Neuronal stem cell (in vitro differentiated cells): ENCODE measurements around the gene BRMS1.

ENCODE experiments used
- DNase-seq: peaks from one replicate; pipeline ENCODE4 v3.0.0-alpha.2; 2013; ENCODE audit warnings: low spot score
- H2AFZ ChIP-seq: one replicate; pipeline ENCODE4 v1.6.1; 2013; ENCODE audit warnings: mild to moderate bottlenecking, low read length, inconsistent platforms
- H2AK5ac ChIP-seq: 2 replicates; pipeline ENCODE4 v1.6.1; 2013; ENCODE audit warnings: low read depth, mild to moderate bottlenecking, inconsistent platforms, low read length, moderate library complexity, mixed read lengths
- H2BK120ac ChIP-seq: 2 replicates; pipeline ENCODE4 v1.6.1; 2013; ENCODE audit warnings: low read depth, mild to moderate bottlenecking, inconsistent platforms, low read length, moderate library complexity, mixed read lengths
- H2BK12ac ChIP-seq: one replicate; pipeline ENCODE4 v1.6.1; 2013; ENCODE audit warnings: low read length, inconsistent platforms
- H2BK15ac ChIP-seq: 2 replicates; pipeline ENCODE4 v1.6.1; 2013; ENCODE audit warnings: mild to moderate bottlenecking, low read length, inconsistent platforms, mixed read lengths
- H2BK5ac ChIP-seq: one replicate; pipeline ENCODE4 v1.6.1; 2013; ENCODE audit warnings: inconsistent platforms, mild to moderate bottlenecking, low read length, moderate library complexity
- H3K14ac ChIP-seq: one replicate; pipeline ENCODE4 v1.6.1; 2013; ENCODE audit warnings: low read length, inconsistent platforms
- H3K18ac ChIP-seq: 2 replicates; pipeline ENCODE4 v1.6.1; 2013; ENCODE audit warnings: low read length, inconsistent platforms
- H3K23ac ChIP-seq: 2 replicates; pipeline ENCODE4 v1.6.1; 2013; ENCODE audit warnings: low read depth, mild to moderate bottlenecking, mixed read lengths, low read length, inconsistent platforms; ENCODE audit not compliant: poor library complexity
- H3K27ac ChIP-seq: replicated peaks from 3 replicates; pipeline ENCODE4 v1.5.1; 2013; ENCODE audit warnings: low read length, inconsistent platforms
- H3K27me3 ChIP-seq, 3 experiments: 2 replicates each; pipeline ENCODE4 v1.6.1; 2013; ENCODE audit warnings: low read length in 3 of 3, mild to moderate bottlenecking in 2 of 3, inconsistent platforms in 1 of 3, low read depth in 1 of 3, mixed read lengths in 1 of 3, moderate library complexity in 1 of 3; ENCODE audit not compliant: control insufficient read depth in 3 of 3, insufficient read depth in 3 of 3
- H3K36me3 ChIP-seq, 2 donors: replicated peaks in 1 of 2; 2 replicates each; pipeline ENCODE4 v1.6.1; 2013; ENCODE audit warnings: low read length in 2 of 2; ENCODE audit not compliant: control insufficient read depth in 2 of 2, insufficient read depth in 2 of 2
- H3K4ac ChIP-seq: 2 replicates; pipeline ENCODE4 v1.6.1; 2013; ENCODE audit warnings: inconsistent platforms, mild to moderate bottlenecking, low read length, moderate library complexity
- H3K4me1 ChIP-seq, 2 donors: 1 replicate in 1 of 2; 2 replicates in 1 of 2; pipeline ENCODE4 v1.6.1; 2013; ENCODE audit warnings: low read length in 2 of 2, low read depth in 1 of 2; ENCODE audit not compliant: control insufficient read depth in 2 of 2, insufficient read depth in 1 of 2
- H3K4me2 ChIP-seq: one replicate; pipeline ENCODE4 v1.6.1; 2013; ENCODE audit warnings: mild to moderate bottlenecking, low read length, inconsistent platforms; ENCODE audit not compliant: insufficient read depth, poor library complexity, severe bottlenecking
- H3K4me3 ChIP-seq, 2 donors: 2 replicates each; pipeline ENCODE4 v1.5.1; 2013; ENCODE audit warnings: low read length in 2 of 2, mild to moderate bottlenecking in 2 of 2, inconsistent platforms in 1 of 2, moderate library complexity in 1 of 2
- H3K79me1 ChIP-seq: one replicate; pipeline ENCODE4 v1.6.1; 2013; ENCODE audit warnings: low read depth, mild to moderate bottlenecking, inconsistent platforms, low read length, moderate library complexity
- H3K9ac ChIP-seq: one replicate; pipeline ENCODE4 v1.6.1; 2013; ENCODE audit warnings: mild to moderate bottlenecking, low read depth, low read length, inconsistent platforms; ENCODE audit not compliant: poor library complexity
- H3K9me3 ChIP-seq, 2 donors: replicated peaks in 1 of 2; 2 replicates each; pipeline versions ENCODE3 to v1.6.1; 2013; ENCODE audit warnings: low read length in 2 of 2, mild to moderate bottlenecking in 2 of 2, inconsistent platforms in 1 of 2, low read depth in 1 of 2, mixed read lengths in 1 of 2, moderate library complexity in 1 of 2; ENCODE audit not compliant: control insufficient read depth in 2 of 2, insufficient read depth in 1 of 2
- H4K8ac ChIP-seq: one replicate; pipeline ENCODE4 v1.6.1; 2013; ENCODE audit warnings: low read depth, mild to moderate bottlenecking, inconsistent platforms, low read length, moderate library complexity
- H4K91ac ChIP-seq: one replicate; pipeline ENCODE4 v1.6.1; 2013; ENCODE audit warnings: low read length, low read depth, mild to moderate bottlenecking, inconsistent platforms; ENCODE audit not compliant: poor library complexity
- WGBS, 2 donors: extraction: QIAGEN DNeasy Blood & Tissue Kit; methylation state at CpG; one replicate each; pipeline ENCODE4 v1.1.7; 2013; ENCODE audit warnings: missing lambda C conversion rate in 2 of 2, mixed read lengths in 1 of 2; ENCODE audit not compliant: insufficient read length in 2 of 2, insufficient replicate concordance in 1 of 2; ENCODE audit errors: extremely low coverage in 2 of 2; 5-methylcytosine and 5-hydroxymethylcytosine counted together

BRMS1 gene

GRCh38 chr11:66337103-66337899, 7.6 kb downstream of the BRMS1 start:
- no peak for DNase-seq
- Histone ChIP-seq H2AFZ (no peak overlapping the region), H2BK15ac (peak overlapping the region; percentile 6), H3K4me3 (no peak overlapping the region), H3K9me3 (peaks cover 0 to 3% of the 10 kb centered on the region in 2 donors), H4K8ac (no peak overlapping the region), H3K4me1 (peaks cover 15 to 24% of the 10 kb centered on the region in 2 donors), H2BK12ac (peak overlapping the region; percentile 16), H3K27me3 (no peaks in the 10 kb centered on the region), H3K4ac (no peak overlapping the region), H3K14ac (no peak overlapping the region), H2BK5ac (no peak overlapping the region), H2AK5ac (no peak overlapping the region), H3K23ac (no peak overlapping the region), H3K18ac (peak overlapping the region; percentile 67), H2BK120ac (no peak overlapping the region), H3K36me3 (peaks cover 33 to 44% of the 10 kb centered on the region in 2 donors), H4K91ac (no peak overlapping the region), H3K27ac (peak overlapping the region; percentile 12), H3K9ac (peak overlapping the region; percentile 12), H3K79me1 (peaks cover 8% of the 10 kb centered on the region), H3K4me2 (no peak overlapping the region)
- WGBS, 2 donors, result no CpG with 5 or more reads among the region's 18 CpGs

- peak within 1 kb of the TSS; percentile 99 for H2BK15ac ChIP-seq
- no CpG with 5 or more reads among the region's 22 CpGs for WGBS, 2 donors
- peak within 1 kb of the TSS; percentile 81 for H3K9ac ChIP-seq
- H3K23ac ChIP-seq, result peak within 1 kb of the TSS; percentile 83
- no peaks in the 10 kb centered on the region for H3K27me3 ChIP-seq
- H2BK120ac ChIP-seq, result no peak within 1 kb of the TSS
- peak within 1 kb of the TSS; percentile 97 for H3K4me2 ChIP-seq
- H3K79me1 ChIP-seq, result peaks cover 5% of the 10 kb centered on the region
- peak within 1 kb of the TSS; percentile 53 to 76 for H3K4me3 ChIP-seq
- peak within 1 kb of the TSS; percentile 67 for H3K18ac ChIP-seq
- H3K9me3 ChIP-seq, result no peaks in the 10 kb centered on the region
- peak within 1 kb of the TSS; percentile 87 for H2AFZ ChIP-seq
- peak within 1 kb of the TSS; percentile 94 for H3K14ac ChIP-seq
- peak within 1 kb of the TSS; percentile 97 for H2BK12ac ChIP-seq
- peak within 1 kb of the TSS; percentile 2 for H2AK5ac ChIP-seq
- DNase-seq, result no peak
- H2BK5ac ChIP-seq, result peak within 1 kb of the TSS; percentile 75
- peak within 1 kb of the TSS; percentile 37 for H3K4ac ChIP-seq
- peaks cover 15 to 24% of the 10 kb centered on the region in 2 donors for H3K4me1 ChIP-seq
- peak within 1 kb of the TSS; percentile 54 for H3K27ac ChIP-seq
- H4K8ac ChIP-seq, result peak within 1 kb of the TSS; percentile 7
- H4K91ac ChIP-seq, result no peak within 1 kb of the TSS
- H3K36me3 ChIP-seq, result peaks cover 26 to 36% of the 10 kb centered on the region in 2 donors
Measured at GRCh38 chr11:66336234-66337102, 8.4 kb downstream of the BRMS1 start, which contains the start of gene RIN1. Gene RIN1, minus strand, starts transcription at chr11:66336434. Its CDS starts 32 bp downstream, at chr11:66336402.

- Histone ChIP-seq H3K9me3 (no peaks in the 10 kb centered on the region), H2BK120ac (no peak overlapping the region), H3K36me3 (peaks cover 19 to 28% of the 10 kb centered on the region in 2 donors), H3K4me3 (peak overlapping the region; percentile 53 to 76), H2AK5ac (peak overlapping the region; percentile 0), H3K79me1 (peaks cover 5% of the 10 kb centered on the region), H3K4me2 (peak overlapping the region; percentile 97), H2AFZ (peak overlapping the region; percentile 87), H4K8ac (peak overlapping the region; percentile 7), H3K27ac (no peak overlapping the region), H3K14ac (peak overlapping the region; percentile 94), H3K4me1 (peaks cover 15 to 24% of the 10 kb centered on the region in 2 donors), H3K9ac (peak overlapping the region; percentile 81), H3K23ac (peak overlapping the region; percentile 81), H4K91ac (no peak overlapping the region), H2BK5ac (peak overlapping the region; percentile 75), H2BK12ac (peak overlapping the region; percentile 97), H3K27me3 (no peaks in the 10 kb centered on the region), H3K18ac (peak overlapping the region; percentile 61), H2BK15ac (peak overlapping the region; percentile 99), H3K4ac (peak overlapping the region; percentile 37)
- DNase-seq, result no peak
- no CpG with 5 or more reads among the region's 35 CpGs for WGBS, 2 donors
Measured at GRCh38 chr11:66335531-66336233, 9.2 kb downstream of the BRMS1 start.
